NB4 (cell line): ENCODE measurements around the gene SEPTIN12.

Experiments used
- CTCF ChIP-seq: IDR thresholded peaks from one replicate; pipeline ENCODE4 v1.5.1; 2012; ENCODE audit warnings: low read depth, low read length
- POLR2A ChIP-seq: IDR thresholded peaks from 2 replicates; pipeline ENCODE4 v1.6.1; 2011; ENCODE audit warnings: mild to moderate bottlenecking; ENCODE audit not compliant: insufficient read length; ENCODE audit errors: extremely low read depth

- TF ChIP-seq CTCF (no peak), POLR2A (no peak)
Measured at GRCh38 chr16:4778050-4778392, 10.1 kb downstream of the SEPTIN12 start.
